K562 (cell line): ENCODE results near the gene PRR19. TPM values are rescaled to one million over a fixed set of nuclear protein-coding genes. Genes with fewer than 3 reads are reported as not detected.

Experiments used
- C11orf30 ChIP-seq: fragments of 450-650 bp; IDR thresholded peaks from 2 replicates; pipeline ENCODE4 v1.6.1; 2016; ENCODE audit warnings: low read depth, mild to moderate bottlenecking
- HDAC3 ChIP-seq: fragments of 450-650 bp; IDR thresholded peaks from 2 replicates; pipeline ENCODE4 v1.6.1; 2018; ENCODE audit warnings: borderline replicate concordance, mild to moderate bottlenecking, moderate library complexity; ENCODE audit not compliant: partially characterized antibody
- KHSRP ChIP-seq: fragments of 450-650 bp; IDR thresholded peaks from 2 replicates; pipeline ENCODE4 v1.6.1; 2017
- KLF13 ChIP-seq: fragments of 450-650 bp; IDR thresholded peaks from 2 replicates; pipeline ENCODE4 v1.6.1; 2016; ENCODE audit warnings: missing genetic modification characterization, low read depth, mild to moderate bottlenecking, missing compliant biosample characterization, moderate library complexity, borderline replicate concordance
- NFE2L1 ChIP-seq: fragments of 450-650 bp; IDR thresholded peaks from 2 replicates; pipeline ENCODE4 v1.6.1; 2016; ENCODE audit warnings: missing genetic modification characterization, low read depth, mild to moderate bottlenecking, missing compliant biosample characterization, moderate library complexity, borderline replicate concordance
- PCBP1 ChIP-seq: fragments of 200-400 bp; formaldehyde crosslinking; IDR thresholded peaks from 2 replicates; pipeline ENCODE4 v1.6.1; 2018; ENCODE audit warnings: mild to moderate bottlenecking, low read depth, low read length; ENCODE audit not compliant: poor library complexity, severe bottlenecking
- ZHX1 ChIP-seq: fragments of 150-350 bp; conservative IDR thresholded peaks from 2 replicates; pipeline ENCODE4 v1.6.1; 2014; ENCODE audit warnings: low read length
- ZNF134 ChIP-seq: fragments of 250-450 bp; sonication (Bioruptor Pico); conservative IDR thresholded peaks from 2 replicates; pipeline ENCODE4 v1.4.0; 2020
- ZNF644 ChIP-seq: fragments of 200-800 bp; sonication (Bioruptor generic); IDR thresholded peaks from 2 replicates; pipeline ENCODE4 v1.6.1; 2016; ENCODE audit warnings: low read depth, missing genetic modification characterization, missing compliant biosample characterization
- polyA plus RNA-seq, 8 experiments: library from polyadenylated mRNA; depleted of rRNA in 4 of 8; stranded (reverse) in 5 of 8; unstranded in 3 of 8; fragments of >200 nt; fragmentation: Nextera tagmentation in 2 of 8; fragmentation: Illumina TruSeq in 1 of 8; extraction: Ambion mirVana in 2 of 8; extraction: Trizol in 1 of 8; gene quantifications; 2 replicates each; pipeline versions ENCODE4 v1.2.1 to v1.2.3, GENCODE V29; 2011 to 2014; ENCODE audit warnings: inconsistent platforms in 1 of 8, missing spikeins in 1 of 8
- total RNA-seq, 7 experiments: library from RNA; depleted of rRNA in 6 of 7; stranded (reverse); fragments of >200 nt in 6 of 7; fragmentation: Illumina TruSeq in 2 of 7; extraction: Trizol in 2 of 7; gene quantifications; 2 replicates each; pipeline versions ENCODE4 v1.2.1 to v1.2.3, GENCODE V29; 2011 to 2021; ENCODE audit warnings: low replicate concordance in 1 of 7
- TF ChIP-seq, protein P1 (sequence below): fragments of 450-650 bp; IDR thresholded peaks from 2 replicates; pipeline ENCODE4 v1.7.0; 2016; ENCODE audit warnings: borderline replicate concordance
- TF ChIP-seq, protein P2 (sequence below), 2 experiments: fragments of 250-450 bp in 1 of 2; fragments of 450-650 bp in 1 of 2; sonication (Bioruptor Pico) in 1 of 2; IDR thresholded peaks; 2 replicates each; pipeline versions ENCODE4 v1.6.1 to v1.8.0; 2016 to 2021; ENCODE audit warnings: mild to moderate bottlenecking in 2 of 2, moderate library complexity in 2 of 2, missing compliant biosample characterization in 1 of 2, missing genetic modification characterization in 1 of 2
- TF ChIP-seq, protein P3 (sequence below): sonication (generic); formaldehyde crosslinking; IDR thresholded peaks from 2 replicates; pipeline ENCODE4 v1.8.1; 2023; ENCODE audit warnings: mild to moderate bottlenecking, missing genetic modification reagents
- TF ChIP-seq, protein P4 (sequence below), 2 experiments: IDR thresholded peaks; 2 replicates each; pipeline ENCODE4 v1.6.1; 2011; ENCODE audit warnings: borderline replicate concordance in 1 of 2, control low read depth in 1 of 2, low read depth in 1 of 2, low read length in 1 of 2, mild to moderate bottlenecking in 1 of 2, mixed read lengths in 1 of 2, moderate library complexity in 1 of 2; ENCODE audit not compliant: insufficient read depth in 1 of 2, insufficient read length in 1 of 2, poor library complexity in 1 of 2, severe bottlenecking in 1 of 2; ENCODE audit errors: extremely low read depth in 1 of 2

PRR19 gene
- total and polyA plus RNA-seq, 9 of the 15 experiments (the other 6 are each of a cell fraction or from before 2014, with no cell fraction given): 0.10 to 1.6 (median 0.54) TPM

DNA sequence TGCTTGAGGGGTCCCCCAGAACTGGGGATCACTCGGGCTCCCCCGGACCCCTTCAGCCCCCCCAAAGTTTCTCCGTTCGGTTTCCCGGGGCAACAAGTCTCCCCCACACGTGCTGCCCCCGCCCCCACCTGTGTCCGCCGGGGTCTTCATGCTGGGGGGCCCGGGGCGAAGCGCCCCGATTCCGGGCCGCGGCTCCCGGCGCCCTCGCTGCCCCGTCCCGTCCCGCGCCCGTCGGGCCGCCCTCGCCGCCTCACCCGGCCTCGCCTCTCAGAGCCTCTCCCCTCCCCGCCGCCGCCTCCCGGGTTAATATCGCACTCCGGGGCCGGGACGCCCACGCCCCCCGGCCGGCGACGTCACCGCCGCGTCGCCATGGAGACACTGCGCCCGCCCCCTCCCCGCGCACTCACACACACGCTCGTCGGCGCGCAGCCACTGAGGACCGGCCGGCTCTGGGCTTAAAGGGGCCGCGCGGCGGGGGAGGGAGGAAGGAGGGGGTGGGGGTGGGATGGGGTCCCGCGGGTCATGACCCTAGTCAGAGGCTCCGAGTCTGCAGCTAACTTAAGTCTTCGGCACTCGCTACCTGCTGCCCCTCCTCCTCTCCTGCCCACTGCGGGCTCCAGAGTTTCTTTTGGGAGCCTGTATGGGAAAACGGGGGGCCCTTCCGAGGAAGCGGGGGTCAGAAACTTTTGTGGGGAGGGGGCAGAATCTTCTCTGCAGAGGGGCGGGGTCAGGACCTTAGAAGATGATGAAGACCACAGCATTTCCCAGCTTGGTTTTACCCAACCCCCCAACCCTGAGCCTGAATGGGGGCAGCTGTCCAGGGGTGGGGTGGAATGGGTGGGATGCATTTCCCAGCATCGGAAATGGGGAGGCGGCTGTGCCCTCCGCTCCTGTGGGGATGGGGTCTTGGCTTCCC, 46.8 kb upstream of the PRR19 start, which contains the start of gene ERF (continued):
- TF ChIP-seq KLF13 (tag): peak; percentile 78; the same call in 1 of the 2 replicates
- TF ChIP-seq ZNF134: no peak
- no peak for TF ChIP-seq HDAC3
- peak; percentile 31 for TF ChIP-seq PCBP1
- TF ChIP-seq, protein P1, sequence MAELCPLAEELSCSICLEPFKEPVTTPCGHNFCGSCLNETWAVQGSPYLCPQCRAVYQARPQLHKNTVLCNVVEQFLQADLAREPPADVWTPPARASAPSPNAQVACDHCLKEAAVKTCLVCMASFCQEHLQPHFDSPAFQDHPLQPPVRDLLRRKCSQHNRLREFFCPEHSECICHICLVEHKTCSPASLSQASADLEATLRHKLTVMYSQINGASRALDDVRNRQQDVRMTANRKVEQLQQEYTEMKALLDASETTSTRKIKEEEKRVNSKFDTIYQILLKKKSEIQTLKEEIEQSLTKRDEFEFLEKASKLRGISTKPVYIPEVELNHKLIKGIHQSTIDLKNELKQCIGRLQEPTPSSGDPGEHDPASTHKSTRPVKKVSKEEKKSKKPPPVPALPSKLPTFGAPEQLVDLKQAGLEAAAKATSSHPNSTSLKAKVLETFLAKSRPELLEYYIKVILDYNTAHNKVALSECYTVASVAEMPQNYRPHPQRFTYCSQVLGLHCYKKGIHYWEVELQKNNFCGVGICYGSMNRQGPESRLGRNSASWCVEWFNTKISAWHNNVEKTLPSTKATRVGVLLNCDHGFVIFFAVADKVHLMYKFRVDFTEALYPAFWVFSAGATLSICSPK: no peak
- TF ChIP-seq, protein P2, sequence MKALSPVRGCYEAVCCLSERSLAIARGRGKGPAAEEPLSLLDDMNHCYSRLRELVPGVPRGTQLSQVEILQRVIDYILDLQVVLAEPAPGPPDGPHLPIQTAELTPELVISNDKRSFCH (CRISPR knock-in tag; IDR thresholded peaks at IDR 0.05): no peak
- TF ChIP-seq, protein P2 (tag; IDR thresholded peaks at IDR 0.05): 0 out of 2 replicates have a peak, but pooled peaks have one; percentile 43
- TF ChIP-seq C11orf30: no peak
- TF ChIP-seq NFE2L1 (tag): no peak
- no peak for TF ChIP-seq ZNF644
- no peak for TF ChIP-seq ZHX1
- TF ChIP-seq, protein P3, sequence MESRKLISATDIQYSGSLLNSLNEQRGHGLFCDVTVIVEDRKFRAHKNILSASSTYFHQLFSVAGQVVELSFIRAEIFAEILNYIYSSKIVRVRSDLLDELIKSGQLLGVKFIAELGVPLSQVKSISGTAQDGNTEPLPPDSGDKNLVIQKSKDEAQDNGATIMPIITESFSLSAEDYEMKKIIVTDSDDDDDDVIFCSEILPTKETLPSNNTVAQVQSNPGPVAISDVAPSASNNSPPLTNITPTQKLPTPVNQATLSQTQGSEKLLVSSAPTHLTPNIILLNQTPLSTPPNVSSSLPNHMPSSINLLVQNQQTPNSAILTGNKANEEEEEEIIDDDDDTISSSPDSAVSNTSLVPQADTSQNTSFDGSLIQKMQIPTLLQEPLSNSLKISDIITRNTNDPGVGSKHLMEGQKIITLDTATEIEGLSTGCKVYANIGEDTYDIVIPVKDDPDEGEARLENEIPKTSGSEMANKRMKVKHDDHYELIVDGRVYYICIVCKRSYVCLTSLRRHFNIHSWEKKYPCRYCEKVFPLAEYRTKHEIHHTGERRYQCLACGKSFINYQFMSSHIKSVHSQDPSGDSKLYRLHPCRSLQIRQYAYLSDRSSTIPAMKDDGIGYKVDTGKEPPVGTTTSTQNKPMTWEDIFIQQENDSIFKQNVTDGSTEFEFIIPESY (CRISPR knock-in tag): no peak
- no peak for TF ChIP-seq KHSRP
- TF ChIP-seq, protein P4, sequence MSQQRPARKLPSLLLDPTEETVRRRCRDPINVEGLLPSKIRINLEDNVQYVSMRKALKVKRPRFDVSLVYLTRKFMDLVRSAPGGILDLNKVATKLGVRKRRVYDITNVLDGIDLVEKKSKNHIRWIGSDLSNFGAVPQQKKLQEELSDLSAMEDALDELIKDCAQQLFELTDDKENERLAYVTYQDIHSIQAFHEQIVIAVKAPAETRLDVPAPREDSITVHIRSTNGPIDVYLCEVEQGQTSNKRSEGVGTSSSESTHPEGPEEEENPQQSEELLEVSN (IDR thresholded peaks at IDR 0.05; ENCODE audit: borderline replicate concordance in 1 of 2, extremely low read depth in 1 of 2, insufficient read depth in 1 of 2, insufficient read length in 1 of 2, low read depth in 1 of 2, low read length in 1 of 2, poor library complexity in 1 of 2, severe bottlenecking in 1 of 2): peak; percentile 10 to 57
